Mesothelial cell of epicardium (in vitro differentiated cells): ENCODE results near the gene CARD9. TPM values are rescaled to one million over a fixed set of nuclear protein-coding genes. Genes with fewer than 3 reads are reported as not detected.
A peak's percentile ranks its signal among the peaks of the same experiment; 100 is the strongest.

Source experiments
- DNase-seq, 2 experiments: peaks; one replicate each; pipeline ENCODE4 v3.0.0; 2021; ENCODE audit warnings: low spot score in 2 of 2; ENCODE audit not compliant: unreplicated experiment in 2 of 2
- H3K27ac Mint-ChIP-seq: 2 replicates; pipeline ENCODE4 v1.8.0; 2021; ENCODE audit warnings: mixed read lengths
- H3K27me3 Mint-ChIP-seq: 2 replicates; pipeline ENCODE4 v1.8.0; 2021; ENCODE audit warnings: low read depth, mixed read lengths
- H3K36me3 Mint-ChIP-seq: 2 replicates; pipeline ENCODE4 v1.8.0; 2021; ENCODE audit warnings: mixed read lengths
- H3K4me1 Mint-ChIP-seq: 2 replicates; pipeline ENCODE4 v1.8.0; 2021; ENCODE audit warnings: mixed read lengths
- H3K4me3 Mint-ChIP-seq: 2 replicates; pipeline ENCODE4 v1.8.0; 2021; ENCODE audit warnings: mild to moderate bottlenecking, moderate library complexity, mixed read lengths
- H3K9me3 Mint-ChIP-seq: 2 replicates; pipeline ENCODE4 v1.8.0; 2021; ENCODE audit warnings: mixed read lengths
- total RNA-seq: library from RNA; stranded (reverse); gene quantifications from 3 replicates; pipeline ENCODE4 v1.2.1, GENCODE V29; 2021
- TF ChIP-seq, protein P1 (sequence below): fragments of 200-600 bp; sonication (generic); IDR thresholded peaks from one replicate; pipeline ENCODE4 v1.5.0; 2021; ENCODE audit warnings: antibody characterized with exemption; ENCODE audit not compliant: unreplicated experiment

The CARD9 gene
- total RNA-seq: 3.6 to 4.9 TPM (median 4.0 TPM) in 3 replicates

GRCh38 chr9:136373300-136374182 is at the start of gene CARD9:
Gene CARD9, minus strand, starts transcription at chr9:136373669. Its CDS starts 1,591 bp downstream, at chr9:136372078.
- TF ChIP-seq, protein P1, sequence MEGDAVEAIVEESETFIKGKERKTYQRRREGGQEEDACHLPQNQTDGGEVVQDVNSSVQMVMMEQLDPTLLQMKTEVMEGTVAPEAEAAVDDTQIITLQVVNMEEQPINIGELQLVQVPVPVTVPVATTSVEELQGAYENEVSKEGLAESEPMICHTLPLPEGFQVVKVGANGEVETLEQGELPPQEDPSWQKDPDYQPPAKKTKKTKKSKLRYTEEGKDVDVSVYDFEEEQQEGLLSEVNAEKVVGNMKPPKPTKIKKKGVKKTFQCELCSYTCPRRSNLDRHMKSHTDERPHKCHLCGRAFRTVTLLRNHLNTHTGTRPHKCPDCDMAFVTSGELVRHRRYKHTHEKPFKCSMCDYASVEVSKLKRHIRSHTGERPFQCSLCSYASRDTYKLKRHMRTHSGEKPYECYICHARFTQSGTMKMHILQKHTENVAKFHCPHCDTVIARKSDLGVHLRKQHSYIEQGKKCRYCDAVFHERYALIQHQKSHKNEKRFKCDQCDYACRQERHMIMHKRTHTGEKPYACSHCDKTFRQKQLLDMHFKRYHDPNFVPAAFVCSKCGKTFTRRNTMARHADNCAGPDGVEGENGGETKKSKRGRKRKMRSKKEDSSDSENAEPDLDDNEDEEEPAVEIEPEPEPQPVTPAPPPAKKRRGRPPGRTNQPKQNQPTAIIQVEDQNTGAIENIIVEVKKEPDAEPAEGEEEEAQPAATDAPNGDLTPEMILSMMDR: no peak
- Mint-ChIP-seq H3K4me3 (peak within 1 kb of the TSS; percentile 37), H3K27ac (peak within 1 kb of the TSS; percentile 47), H3K9me3 (no peaks in the 10 kb centered on the region), H3K4me1 (peaks cover 13% of the 10 kb centered on the region), H3K27me3 (no peaks in the 10 kb centered on the region), H3K36me3 (no peaks in the 10 kb centered on the region)
- no peak for DNase-seq

- no peaks in the 10 kb centered on the region for H3K4me1 Mint-ChIP-seq
- H3K4me3 Mint-ChIP-seq: no peak overlapping the region
- H3K27ac Mint-ChIP-seq: no peak overlapping the region
- TF ChIP-seq, protein P1: no peak
- H3K9me3 Mint-ChIP-seq: no peaks in the 10 kb centered on the region
- peaks cover 22% of the 10 kb centered on the region for H3K36me3 Mint-ChIP-seq
- DNase-seq: no peak
- no peaks in the 10 kb centered on the region for H3K27me3 Mint-ChIP-seq
Measured at GRCh38 chr9:136422876-136423275, 49.4 kb upstream of the CARD9 start.

GRCh38 chr9:136421791-136422190 is 48.3 kb upstream of the CARD9 start:
- H3K27me3 Mint-ChIP-seq: no peaks in the 10 kb centered on the region
- TF ChIP-seq, protein P1: no peak
- H3K4me1 Mint-ChIP-seq: no peaks in the 10 kb centered on the region
- H3K27ac Mint-ChIP-seq: no peak overlapping the region
- H3K4me3 Mint-ChIP-seq: no peak overlapping the region
- H3K36me3 Mint-ChIP-seq: peaks cover 23% of the 10 kb centered on the region
- no peaks in the 10 kb centered on the region for H3K9me3 Mint-ChIP-seq
- no peak for DNase-seq

DNA sequence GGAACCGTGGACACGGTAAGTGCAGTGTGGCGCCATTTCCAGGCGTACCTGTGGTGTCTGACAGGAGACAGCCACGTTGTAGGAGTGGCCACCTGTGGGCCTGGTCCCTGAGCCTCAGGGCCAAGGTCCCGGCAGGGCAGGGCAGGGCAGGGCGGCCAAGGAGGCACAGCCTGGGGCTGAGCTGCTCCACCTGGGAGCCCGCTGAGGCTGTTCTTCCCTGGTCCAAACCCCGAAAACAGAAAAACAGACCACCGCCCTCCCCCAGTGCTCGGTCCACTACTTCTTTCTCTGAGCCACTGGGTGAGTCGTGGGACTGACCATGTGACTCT is 45.6 kb upstream of the CARD9 start:
- Mint-ChIP-seq H3K4me1 (no peaks in the 10 kb centered on the region), H3K36me3 (peaks cover 26% of the 10 kb centered on the region), H3K9me3 (no peaks in the 10 kb centered on the region), H3K4me3 (no peak overlapping the region), H3K27ac (no peak overlapping the region), H3K27me3 (no peaks in the 10 kb centered on the region)
- no peak for DNase-seq
- TF ChIP-seq, protein P1: no peak

DNA sequence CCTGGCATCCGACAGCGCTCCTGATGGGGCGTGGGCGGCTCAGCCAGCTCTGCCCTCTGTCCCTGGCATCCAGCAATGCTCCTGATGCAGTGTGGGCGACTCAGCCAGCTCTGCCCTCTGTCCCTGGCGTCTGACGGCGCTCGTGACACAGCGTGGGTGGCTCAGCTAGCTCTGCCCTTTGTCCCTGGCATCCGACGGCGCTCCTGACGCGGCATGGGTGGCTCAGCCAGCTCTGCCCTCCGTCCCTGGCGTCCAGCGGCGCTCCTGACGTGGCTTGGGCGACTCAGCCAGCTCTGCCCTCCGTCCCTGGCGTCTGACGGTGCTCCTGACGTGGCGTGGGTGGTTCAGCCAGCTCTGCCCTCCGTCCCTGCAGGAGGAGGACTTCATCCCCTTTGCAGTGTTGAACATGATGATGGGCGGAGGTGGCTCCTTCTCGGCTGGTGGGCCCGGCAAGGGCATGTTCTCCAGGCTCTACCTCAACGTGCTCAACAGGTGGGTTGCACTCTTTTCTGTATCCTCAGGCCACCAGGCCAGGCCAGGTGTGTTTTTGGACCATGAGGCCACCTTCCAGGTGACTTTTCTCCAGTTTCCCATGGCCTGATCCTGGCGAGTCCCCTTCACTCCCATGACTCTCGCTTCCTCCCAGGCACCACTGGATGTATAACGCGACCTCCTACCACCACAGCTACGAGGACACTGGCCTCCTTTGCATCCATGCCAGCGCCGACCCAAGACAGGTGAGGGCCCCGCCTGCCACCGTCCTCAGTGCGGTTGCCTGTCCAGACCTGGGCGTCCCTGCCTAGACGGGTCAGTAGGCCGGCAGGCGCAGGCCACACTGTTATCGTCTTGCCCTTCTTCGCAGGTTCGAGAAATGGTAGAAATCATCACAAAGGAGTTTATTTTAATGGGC is 45.0 kb upstream of the CARD9 start:
- no peaks in the 10 kb centered on the region for H3K27me3 Mint-ChIP-seq
- H3K4me3 Mint-ChIP-seq: no peak overlapping the region
- peaks cover 33% of the 10 kb centered on the region for H3K36me3 Mint-ChIP-seq
- no peaks in the 10 kb centered on the region for H3K9me3 Mint-ChIP-seq
- no peak overlapping the region for H3K27ac Mint-ChIP-seq
- no peak for DNase-seq
- H3K4me1 Mint-ChIP-seq: no peaks in the 10 kb centered on the region
- TF ChIP-seq, protein P1: no peak
